GM19452 (cell line): ENCODE measurements around the gene KRTAP19-7.

ENCODE experiments used
- ATAC-seq: cut with Tn5 transposase; IDR thresholded peaks from one replicate; pipeline ENCODE4 v1.9.1; 2021; ENCODE audit not compliant: unreplicated experiment

Gene KRTAP19-7

GRCh38 chr21:30561264-30561895, at the start of gene KRTAP19-7:
KRTAP19-7 (minus strand) TSS chr21:30561314; CDS start chr21:30561289, 25 bp downstream.
- no peak for ATAC-seq

GRCh38 chr21:30605968-30606367, 44.9 kb upstream of the KRTAP19-7 start:
- no peak for ATAC-seq

- no peak for ATAC-seq
Observed at GRCh38 chr21:30600787-30601186, 39.7 kb upstream of the KRTAP19-7 start, which contains the start of gene KRTAP22-1. KRTAP22-1 (plus strand) TSS chr21:30601087.

- no peak for ATAC-seq
Observed at GRCh38 chr21:30598802-30599201, 37.7 kb upstream of the KRTAP19-7 start, which contains the start of gene KRTAP6-2. KRTAP6-2 (minus strand) TSS chr21:30598902; CDS start chr21:30598874, 28 bp downstream.

- ATAC-seq: no peak
Observed at GRCh38 chr21:30592140-30592539, 31.0 kb upstream of the KRTAP19-7 start, which contains the start of gene KRTAP6-3. KRTAP6-3 (plus strand) TSS chr21:30592440; CDS start chr21:30592446, 6 bp downstream.

GRCh38 chr21:30590297-30590696, 29.2 kb upstream of the KRTAP19-7 start, which contains the start of gene KRTAP22-2:
KRTAP22-2 (minus strand) TSS chr21:30590397.
- ATAC-seq: no peak

GRCh38 chr21:30582870-30583269, 21.8 kb upstream of the KRTAP19-7 start:
- ATAC-seq: no peak

GRCh38 chr21:30580132-30580531, 19.0 kb upstream of the KRTAP19-7 start:
- ATAC-seq: no peak

GRCh38 chr21:30579346-30579745, 18.2 kb upstream of the KRTAP19-7 start:
- ATAC-seq: no peak

- ATAC-seq: no peak
Observed at GRCh38 chr21:30577766-30578165, 16.7 kb upstream of the KRTAP19-7 start.

- ATAC-seq: no peak
Observed at GRCh38 chr21:30567617-30568016, 6.5 kb upstream of the KRTAP19-7 start.

GRCh38 chr21:30563630-30564029, 2.5 kb upstream of the KRTAP19-7 start:
- no peak for ATAC-seq

- ATAC-seq: no peak
Observed at GRCh38 chr21:30563072-30563471, 2.0 kb upstream of the KRTAP19-7 start.

- ATAC-seq: no peak
Observed at GRCh38 chr21:30561957-30562356, 843 bp upstream of the KRTAP19-7 start.

GRCh38 chr21:30555095-30555494, 6.0 kb downstream of the KRTAP19-7 start:
- no peak for ATAC-seq

- no peak for ATAC-seq
Observed at GRCh38 chr21:30552782-30553181, 8.3 kb downstream of the KRTAP19-7 start.

- no peak for ATAC-seq
Observed at GRCh38 chr21:30541764-30542163, 19.4 kb downstream of the KRTAP19-7 start, which contains the start of gene KRTAP19-6. KRTAP19-6 (minus strand) TSS chr21:30541864; CDS start chr21:30541833, 31 bp downstream.

- no peak for ATAC-seq
Observed at GRCh38 chr21:30518876-30519275, 42.2 kb downstream of the KRTAP19-7 start.

- ATAC-seq: no peak
Observed at GRCh38 chr21:30515681-30516080, 45.4 kb downstream of the KRTAP19-7 start.
